DND-41 (cell line): ENCODE results near the gene ACTR6.

ENCODE experiments used
- ATAC-seq: fragments of 200-7000 bp; cut with Tn5 transposase; 3 replicates; pipeline ENCODE4 v1.9.1; 2021; ENCODE audit warnings: low read depth; ENCODE audit not compliant: insufficient read depth
- DNase-seq: peaks from one replicate; pipeline ENCODE4 v3.0.0-alpha.2; 2020
- H2AFZ ChIP-seq: 2 replicates; pipeline ENCODE4 v1.6.0; 2012; ENCODE audit warnings: low read depth, low read length
- H3K27ac ChIP-seq: 2 replicates; pipeline ENCODE4 v1.5.1; 2012; ENCODE audit warnings: low read length, inconsistent platforms
- H3K27me3 ChIP-seq: fragments of 200-600 bp; sonication (generic); 2 replicates; pipeline ENCODE4 v1.6.0; 2012; ENCODE audit warnings: low read length, mild to moderate bottlenecking, inconsistent platforms; ENCODE audit not compliant: insufficient read depth, poor library complexity
- H3K36me3 ChIP-seq: 2 replicates; pipeline ENCODE4 v1.5.1; 2012; ENCODE audit warnings: low read length, inconsistent platforms; ENCODE audit not compliant: insufficient read depth
- H3K4me1 ChIP-seq: 2 replicates; pipeline ENCODE4 v1.5.1; 2012; ENCODE audit warnings: mild to moderate bottlenecking, low read length; ENCODE audit not compliant: insufficient read depth
- H3K4me2 ChIP-seq: 2 replicates; pipeline ENCODE4 v1.6.0; 2012; ENCODE audit warnings: mild to moderate bottlenecking, moderate library complexity, low read length, inconsistent platforms; ENCODE audit not compliant: insufficient read depth
- H3K4me3 ChIP-seq, 2 experiments: fragments of 200-600 bp in 1 of 2; shearing (Covaris generic) in 1 of 2; 2 replicates each; pipeline ENCODE4 v1.5.1; 2012 to 2016; ENCODE audit warnings: inconsistent platforms in 2 of 2, low read length in 2 of 2, mild to moderate bottlenecking in 2 of 2, low read depth in 1 of 2, moderate library complexity in 1 of 2
- H3K79me2 ChIP-seq: 2 replicates; pipeline ENCODE4 v1.6.0; 2012; ENCODE audit warnings: low read length, inconsistent platforms; ENCODE audit not compliant: insufficient read depth
- H3K9ac ChIP-seq: 2 replicates; pipeline ENCODE4 v1.6.0; 2012; ENCODE audit warnings: low read depth, mild to moderate bottlenecking, inconsistent platforms, low read length, moderate library complexity
- H3K9me3 ChIP-seq: 2 replicates; pipeline ENCODE4 v1.5.1; 2012; ENCODE audit warnings: low read length, moderate library complexity, mild to moderate bottlenecking, inconsistent platforms; ENCODE audit not compliant: insufficient read depth, severe bottlenecking
- H4K20me1 ChIP-seq: 2 replicates; pipeline ENCODE4 v1.6.0; 2012; ENCODE audit warnings: low read length; ENCODE audit not compliant: insufficient read depth
- CTCF ChIP-seq: IDR thresholded peaks from 2 replicates; pipeline ENCODE4 v1.5.1; 2012; ENCODE audit warnings: borderline replicate concordance, low read length, moderate library complexity, mild to moderate bottlenecking; ENCODE audit not compliant: poor library complexity, severe bottlenecking; ENCODE audit errors: extremely low read depth
- EZH2 ChIP-seq: IDR thresholded peaks from 3 replicates; pipeline ENCODE4 v1.6.1; 2012; ENCODE audit warnings: borderline replicate concordance, low read depth, mild to moderate bottlenecking, moderate library complexity, low read length, inconsistent platforms; ENCODE audit not compliant: severe bottlenecking

The ACTR6 gene

GRCh38 chr12:100199023-100199346 lies 1.6 kb upstream of the ACTR6 start:
- DNase-seq (no peak), ATAC-seq (no peak)
- Histone ChIP-seq H3K4me1 (peaks cover 41% of the 10 kb centered on the region), H3K27me3 (no peaks in the 10 kb centered on the region), H3K36me3 (peaks cover 14% of the 10 kb centered on the region), H3K9ac (peak overlapping the region; percentile 77), H3K9me3 (no peaks in the 10 kb centered on the region), H4K20me1 (no peaks in the 10 kb centered on the region; the same call in 1 of the 2 replicates), H3K79me2 (peaks cover 34% of the 10 kb centered on the region), H3K4me3 (peak overlapping the region; percentile 82 to 87; a peak in 3 of 4 replicates), H3K4me2 (peak overlapping the region; percentile 79), H2AFZ (peak overlapping the region; percentile 97), H3K27ac (peak overlapping the region; percentile 82)
- TF ChIP-seq EZH2: no peak
- no peak for TF ChIP-seq CTCF

DNA sequence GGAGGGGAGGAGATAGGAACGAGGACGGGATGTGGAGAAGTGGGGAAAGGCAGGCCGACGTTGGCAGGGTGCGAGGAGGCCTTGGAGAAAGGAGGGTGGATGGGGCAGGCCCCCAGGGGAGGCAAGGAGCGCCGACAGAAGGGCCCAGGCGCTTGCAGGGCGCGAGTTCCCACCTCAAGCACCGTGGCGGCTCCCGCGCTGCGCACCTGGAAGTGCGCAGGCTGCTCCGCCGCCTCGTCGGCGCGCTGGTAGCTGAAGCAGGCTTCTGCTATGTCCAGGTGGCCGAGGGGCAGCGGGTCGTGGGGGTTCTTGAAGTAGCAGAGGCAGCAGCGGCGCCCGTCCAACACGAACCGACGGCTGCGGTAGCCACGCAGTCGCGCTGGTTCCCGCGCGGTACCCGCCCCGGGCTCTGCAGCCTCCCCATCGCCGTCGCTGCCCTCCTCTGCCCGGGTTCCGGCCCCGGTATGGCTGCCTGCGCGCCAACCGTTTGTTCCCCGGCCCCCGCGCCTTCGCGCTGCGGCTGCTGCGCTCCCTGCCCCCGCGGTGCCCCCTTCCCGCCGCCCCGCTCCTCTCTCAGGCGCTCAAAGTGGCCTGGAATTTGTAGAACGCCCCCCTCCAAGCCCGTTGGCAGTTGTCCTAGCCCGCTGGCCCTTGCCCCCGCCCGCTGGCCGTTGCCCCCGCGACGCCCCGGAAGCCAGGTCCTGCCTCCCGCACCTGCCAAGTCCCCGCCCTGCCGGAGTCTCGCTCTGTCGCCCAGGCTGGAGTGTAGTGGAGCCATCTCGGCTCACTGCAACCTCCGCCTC lies 1.1 kb upstream of the ACTR6 start:
- Histone ChIP-seq H3K27ac (peak overlapping the region; percentile 82), H3K4me2 (peak overlapping the region; percentile 79), H3K9ac (peak overlapping the region; percentile 77), H2AFZ (peak overlapping the region; percentile 97), H3K79me2 (peaks cover 40% of the 10 kb centered on the region), H3K4me3 (peak overlapping the region; percentile 82 to 87; a peak in 3 of 4 replicates), H3K27me3 (no peaks in the 10 kb centered on the region), H3K4me1 (peaks cover 46% of the 10 kb centered on the region), H4K20me1 (no peaks in the 10 kb centered on the region; the same call in 1 of the 2 replicates), H3K36me3 (peaks cover 14% of the 10 kb centered on the region), H3K9me3 (no peaks in the 10 kb centered on the region)
- no peak for TF ChIP-seq EZH2
- TF ChIP-seq CTCF: no peak
- ATAC-seq (peak; percentile 66), DNase-seq (peak; percentile 78)

GRCh38 chr12:100201604-100202423 lies 1.2 kb downstream of the ACTR6 start:
- Histone ChIP-seq H3K9me3 (no peaks in the 10 kb centered on the region), H3K4me1 (peaks cover 49% of the 10 kb centered on the region), H3K27ac (peak overlapping the region; percentile 88; the same call in 1 of the 2 replicates), H3K9ac (peak overlapping the region; percentile 77), H3K79me2 (peaks cover 43% of the 10 kb centered on the region), H3K27me3 (no peaks in the 10 kb centered on the region), H3K36me3 (peaks cover 11% of the 10 kb centered on the region), H3K4me2 (peak overlapping the region; percentile 79), H3K4me3 (peak overlapping the region; percentile 82 to 87; a peak in 3 of 4 replicates), H2AFZ (0 out of 2 replicates have a peak overlapping the region, but pooled peaks have one; percentile 97), H4K20me1 (no peaks in the 10 kb centered on the region; the same call in 1 of the 2 replicates)
- DNase-seq: no peak
- no peak for TF ChIP-seq CTCF
- TF ChIP-seq EZH2: no peak
- no peak for ATAC-seq
